Gastroesophageal sphincter (tissue), 3 donors: ENCODE data around the gene NFIX.

Source experiments
- EP300 ChIP-seq: sonication (generic); formaldehyde crosslinking; IDR thresholded peaks from one replicate; pipeline ENCODE4 v1.6.1; 2017; ENCODE audit warnings: antibody characterized with exemption, mild to moderate bottlenecking
- TF ChIP-seq, protein P1 (sequence below), 4 experiments: fragments of 200-600 bp in 2 of 4; fragments of 450-650 bp in 2 of 4; sonication (generic) in 1 of 4; IDR thresholded peaks; one replicate each; pipeline ENCODE4 v1.5.1; 2017 to 2019; ENCODE audit warnings: antibody characterized with exemption in 4 of 4, mild to moderate bottlenecking in 2 of 4, moderate library complexity in 2 of 4

DNA sequence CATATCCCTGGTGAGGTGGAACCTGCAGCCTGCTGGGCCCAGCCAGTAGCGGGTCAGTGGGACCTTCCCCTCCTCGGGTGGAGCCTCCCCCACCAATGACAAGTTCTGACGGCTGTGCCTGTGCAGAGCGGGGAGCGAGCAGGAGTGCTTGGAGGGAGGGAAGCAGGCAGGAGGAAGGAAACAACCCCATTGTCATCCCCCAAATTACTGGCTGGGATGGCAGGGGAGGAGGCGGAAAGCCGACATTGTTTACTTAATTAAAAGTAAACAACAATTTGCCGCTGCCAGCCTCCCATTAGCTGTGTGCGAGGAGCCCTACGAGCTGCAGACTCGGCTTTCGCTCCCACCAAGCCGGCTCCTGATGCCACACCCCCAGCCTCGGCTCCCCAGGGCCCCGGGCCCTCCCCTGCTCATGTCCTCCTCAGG lies 61.9 kb downstream of the NFIX start:
- TF ChIP-seq, protein P1, sequence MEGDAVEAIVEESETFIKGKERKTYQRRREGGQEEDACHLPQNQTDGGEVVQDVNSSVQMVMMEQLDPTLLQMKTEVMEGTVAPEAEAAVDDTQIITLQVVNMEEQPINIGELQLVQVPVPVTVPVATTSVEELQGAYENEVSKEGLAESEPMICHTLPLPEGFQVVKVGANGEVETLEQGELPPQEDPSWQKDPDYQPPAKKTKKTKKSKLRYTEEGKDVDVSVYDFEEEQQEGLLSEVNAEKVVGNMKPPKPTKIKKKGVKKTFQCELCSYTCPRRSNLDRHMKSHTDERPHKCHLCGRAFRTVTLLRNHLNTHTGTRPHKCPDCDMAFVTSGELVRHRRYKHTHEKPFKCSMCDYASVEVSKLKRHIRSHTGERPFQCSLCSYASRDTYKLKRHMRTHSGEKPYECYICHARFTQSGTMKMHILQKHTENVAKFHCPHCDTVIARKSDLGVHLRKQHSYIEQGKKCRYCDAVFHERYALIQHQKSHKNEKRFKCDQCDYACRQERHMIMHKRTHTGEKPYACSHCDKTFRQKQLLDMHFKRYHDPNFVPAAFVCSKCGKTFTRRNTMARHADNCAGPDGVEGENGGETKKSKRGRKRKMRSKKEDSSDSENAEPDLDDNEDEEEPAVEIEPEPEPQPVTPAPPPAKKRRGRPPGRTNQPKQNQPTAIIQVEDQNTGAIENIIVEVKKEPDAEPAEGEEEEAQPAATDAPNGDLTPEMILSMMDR (IDR thresholded peaks at IDR 0.05) = no peak
- no peak for TF ChIP-seq EP300
